Hypothalamus (tissue), 51 donors: Measurements from ENCODE around the gene SYNDIG1L.
A peak's percentile ranks its signal among the peaks of the same experiment; 100 is the strongest.

Source experiments
- DNase-seq, 51 donors: peaks; one replicate each; lab custom pipeline; 2025; lab: John Stamatoyannopoulos, UW

Gene SYNDIG1L

GRCh38 chr14:74429991-74430390 lies 4.0 kb upstream of the SYNDIG1L start:
- peak in 1 of 51 donors; percentile 23 for DNase-seq

GRCh38 chr14:74429221-74429691 lies 3.2 kb upstream of the SYNDIG1L start:
- DNase-seq: no peak

DNA sequence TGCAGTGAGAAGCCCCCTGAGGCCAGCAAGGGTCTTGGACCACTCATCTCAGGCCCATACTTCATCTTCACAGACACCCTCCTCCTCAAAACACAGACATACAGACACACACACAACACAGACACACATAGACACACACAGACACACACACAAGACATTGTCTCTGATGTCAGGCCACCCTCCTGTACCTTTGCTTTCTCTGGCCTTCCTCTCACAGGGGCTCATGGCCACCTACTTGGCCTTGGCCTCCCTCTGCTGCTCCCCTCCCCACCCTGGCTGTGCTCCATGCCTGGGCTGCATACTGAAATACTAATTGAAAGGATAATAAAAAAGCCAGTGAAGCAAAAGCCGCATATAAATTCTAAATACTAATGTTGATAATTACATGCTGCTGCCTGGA lies 1.6 kb upstream of the SYNDIG1L start:
- no peak for DNase-seq

- DNase-seq: peak in 11 of 51 donors; percentile 2 to 51 (median 13)
Measured at GRCh38 chr14:74425525-74426201, 347 bp downstream of the SYNDIG1L start.

- no peak for DNase-seq
Measured at GRCh38 chr14:74424606-74425005, 1.4 kb downstream of the SYNDIG1L start.

- DNase-seq: no peak
Measured at GRCh38 chr14:74423246-74423645, 2.8 kb downstream of the SYNDIG1L start.

- no peak for DNase-seq
Measured at GRCh38 chr14:74421981-74422380, 4.0 kb downstream of the SYNDIG1L start.

DNA sequence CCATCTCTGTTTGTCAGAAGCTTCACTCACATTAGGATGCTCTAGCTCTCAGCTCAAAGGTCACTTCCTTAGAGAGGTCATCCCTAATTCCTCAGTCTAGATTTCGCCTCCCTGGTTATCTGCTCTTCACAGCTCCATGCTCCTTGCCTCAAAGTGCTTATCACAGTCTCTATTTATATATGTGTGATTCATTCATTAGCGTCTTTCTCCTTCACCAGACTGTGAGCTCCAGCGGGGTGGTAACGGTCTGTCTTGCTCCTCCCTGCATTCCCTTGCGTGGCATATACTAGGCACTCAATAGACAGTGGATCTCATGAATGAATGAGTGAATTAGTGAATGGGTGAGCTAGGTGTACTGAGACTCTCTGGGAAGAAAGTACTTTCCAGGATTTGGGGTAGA lies 6.9 kb downstream of the SYNDIG1L start:
- DNase-seq: no peak

- DNase-seq: peak in 9 of 51 donors; percentile 3 to 27 (median 7)
Measured at GRCh38 chr14:74418031-74418430, 8.0 kb downstream of the SYNDIG1L start.

GRCh38 chr14:74417611-74418010 lies 8.4 kb downstream of the SYNDIG1L start:
- DNase-seq: no peak

GRCh38 chr14:74417201-74417600 lies 8.8 kb downstream of the SYNDIG1L start:
- DNase-seq: no peak

GRCh38 chr14:74415115-74415437 lies 10.9 kb downstream of the SYNDIG1L start:
- DNase-seq: no peak

GRCh38 chr14:74414403-74415114 lies 11.5 kb downstream of the SYNDIG1L start:
- DNase-seq: no peak

GRCh38 chr14:74413627-74414026 lies 12.4 kb downstream of the SYNDIG1L start:
- DNase-seq: no peak

DNA sequence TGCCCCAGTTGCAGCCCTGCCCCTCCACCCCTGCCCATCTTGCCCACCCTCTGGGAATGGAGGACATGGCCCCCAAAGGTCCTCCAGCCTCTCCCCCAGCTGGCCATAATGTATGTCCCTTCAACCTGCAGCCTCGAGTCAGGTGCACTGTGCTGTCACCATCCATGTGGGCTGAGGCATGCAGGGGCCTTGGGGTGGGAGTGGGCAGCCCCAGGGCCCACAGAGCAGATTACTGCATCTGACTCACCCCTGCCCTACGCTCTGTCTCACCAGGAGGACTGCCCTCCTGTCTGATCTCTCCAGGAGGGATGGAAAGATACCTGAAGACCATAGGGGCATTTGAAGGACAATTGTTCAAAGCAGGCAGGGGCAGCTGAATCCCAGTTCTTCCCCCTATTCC lies 13.3 kb downstream of the SYNDIG1L start:
- no peak for DNase-seq

DNA sequence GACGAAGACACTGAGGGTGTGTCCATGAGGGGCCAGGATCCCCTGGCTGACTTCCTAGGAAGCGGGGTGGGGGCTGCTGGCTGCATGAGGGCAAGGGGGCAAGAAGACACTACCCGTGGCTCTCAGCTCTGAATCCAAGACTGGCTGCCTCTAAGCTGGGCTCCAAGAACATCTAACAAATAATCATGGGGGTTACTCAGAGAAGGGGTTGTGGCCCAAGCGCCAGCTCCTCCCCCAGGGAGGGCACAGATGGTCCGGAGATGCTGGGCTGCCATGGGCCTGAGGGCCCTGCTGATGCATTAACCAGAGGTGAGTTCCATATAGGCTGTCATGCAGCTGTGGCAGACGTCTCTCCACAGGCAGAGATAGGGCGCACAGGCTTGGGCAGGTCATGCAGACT lies 14.3 kb downstream of the SYNDIG1L start:
- DNase-seq: no peak

DNA sequence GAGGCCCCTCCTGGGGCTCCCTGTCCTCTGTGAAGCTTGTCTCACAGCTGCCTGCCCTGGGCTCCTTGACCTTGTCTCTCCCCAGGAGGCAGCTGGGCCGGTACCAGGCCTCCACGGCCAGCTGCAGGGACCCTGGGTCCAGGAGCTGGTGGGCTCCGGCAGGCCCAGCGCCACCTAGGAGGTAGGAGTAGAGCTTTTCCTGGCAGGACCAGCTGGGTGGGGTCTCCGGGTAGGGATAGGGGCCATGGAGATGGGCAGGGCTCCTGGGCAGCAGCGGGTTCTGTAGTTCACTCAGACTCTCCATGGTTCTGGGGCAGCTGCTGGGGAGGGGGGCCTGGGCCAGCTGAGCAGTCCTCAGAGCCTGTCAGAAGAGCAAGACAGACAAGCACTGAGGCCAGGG lies 16.6 kb downstream of the SYNDIG1L start:
- DNase-seq: no peak

DNA sequence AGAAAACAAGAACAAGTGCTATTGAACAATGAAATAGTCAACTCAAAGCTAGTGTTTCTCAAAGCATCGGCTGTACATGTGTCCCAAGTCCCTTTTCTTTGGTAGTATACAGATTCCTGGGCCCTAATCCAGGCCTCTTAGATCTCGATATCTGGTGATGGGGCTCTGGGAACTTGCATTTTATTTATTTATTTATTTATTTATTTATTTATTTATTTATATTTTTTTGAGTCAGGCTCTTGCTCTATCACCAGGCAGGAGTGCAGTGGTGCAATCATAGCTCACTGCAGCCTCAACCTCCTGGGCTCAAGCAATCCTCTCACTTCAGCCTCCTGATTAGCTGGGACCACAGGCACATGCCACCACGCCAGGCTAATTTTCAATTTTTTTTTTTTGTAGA lies 17.1 kb downstream of the SYNDIG1L start:
- DNase-seq: no peak

DNA sequence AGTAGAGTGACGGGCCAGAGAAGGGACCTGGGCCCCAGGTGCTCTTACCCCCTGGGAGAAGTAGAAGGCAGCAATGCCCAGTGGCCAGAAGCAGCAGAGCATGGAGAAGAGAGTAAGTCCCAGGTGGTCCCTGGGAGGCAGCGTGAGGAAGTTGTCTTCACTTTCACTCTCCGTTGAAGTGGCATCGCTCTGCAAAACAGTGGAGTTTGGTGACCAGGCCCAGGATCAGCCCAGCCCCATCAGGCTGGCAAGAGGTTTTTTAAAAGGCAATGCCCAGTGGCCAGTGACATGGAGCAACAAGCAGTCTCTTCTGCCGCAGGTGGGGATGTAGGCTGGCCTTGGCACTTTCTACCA lies 18.2 kb downstream of the SYNDIG1L start:
- DNase-seq: no peak

GRCh38 chr14:74407021-74407800 lies 18.8 kb downstream of the SYNDIG1L start:
- no peak for DNase-seq

- DNase-seq: no peak
Measured at GRCh38 chr14:74405663-74406062, 20.3 kb downstream of the SYNDIG1L start.

DNA sequence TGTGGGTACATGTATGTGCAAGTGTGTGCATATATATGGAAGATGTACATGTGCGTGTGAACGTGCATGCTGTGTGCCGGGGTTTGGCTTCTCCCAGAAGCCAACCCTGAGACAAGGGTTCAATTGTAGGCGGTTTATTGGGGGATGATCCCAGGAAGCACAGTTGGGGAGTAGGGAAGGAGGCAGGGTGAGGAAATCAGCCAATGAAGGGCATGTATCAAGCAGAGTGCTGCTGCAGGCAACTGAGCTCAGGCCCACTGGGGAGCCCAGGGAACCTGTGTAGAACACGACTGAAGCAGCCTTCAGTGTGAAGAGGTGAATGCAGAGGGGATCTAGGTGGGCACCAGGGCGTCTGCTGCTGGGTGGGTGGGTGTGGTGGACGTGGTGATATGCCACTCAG lies 21.6 kb downstream of the SYNDIG1L start:
- no peak for DNase-seq
